Brain microvascular endothelial cell (primary cell): ENCODE data around the gene NPAS2.

Source experiments
- DNase-seq: peaks from one replicate; pipeline ENCODE4 v3.0.0-alpha.2; 2020
- H3K27ac ChIP-seq: fragments of 250-450 bp; sonication (Bioruptor Pico); 2 replicates; pipeline ENCODE4 v1.5.1; 2020; ENCODE audit warnings: mild to moderate bottlenecking, moderate library complexity
- H3K27me3 ChIP-seq: fragments of 250-450 bp; sonication (Bioruptor Pico); replicated peaks from 2 replicates; pipeline ENCODE4 v1.5.1; 2020; ENCODE audit warnings: mild to moderate bottlenecking
- H3K36me3 ChIP-seq: fragments of 250-450 bp; sonication (Bioruptor Pico); replicated peaks from 2 replicates; pipeline ENCODE4 v1.5.1; 2020; ENCODE audit warnings: mild to moderate bottlenecking
- H3K4me3 ChIP-seq: 2 replicates; pipeline ENCODE4 v1.5.1; 2011; ENCODE audit warnings: low read depth, mild to moderate bottlenecking, control low read depth, low read length, moderate library complexity
- in situ Hi-C: cut with HindIII; loops from 2 replicates; pipeline ENCODE4 v1.10.0; 2017; ENCODE audit warnings: low sequenced_read_pairs, low pct_ligation_motif_present
- TF ChIP-seq, protein P1 (sequence below): IDR thresholded peaks from 2 replicates; pipeline ENCODE4 v1.5.1; 2011; ENCODE audit warnings: low read depth, mild to moderate bottlenecking, moderate library complexity, low read length, control low read depth, inconsistent platforms; ENCODE audit errors: missing control alignments

The NPAS2 gene

DNA sequence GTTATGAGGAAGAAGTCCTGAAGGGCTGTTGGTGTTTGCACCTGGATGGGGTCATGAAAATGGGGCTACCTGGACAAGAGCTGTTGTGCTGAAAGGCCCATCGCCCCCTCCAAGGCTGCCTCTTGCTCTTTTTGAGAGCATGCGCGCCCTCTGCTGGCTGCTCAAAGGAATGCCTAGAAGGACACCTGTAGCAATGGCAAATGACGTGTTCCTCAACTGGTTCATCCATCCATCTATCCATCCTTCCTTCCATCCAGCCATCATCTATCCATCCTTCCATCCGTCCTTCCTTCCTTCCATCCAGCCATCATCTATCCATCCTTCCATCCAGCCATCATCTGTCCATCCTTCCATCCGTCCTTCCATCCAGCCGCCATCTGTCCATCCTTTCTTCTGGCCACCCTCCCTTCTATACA is 165.0 kb downstream of the NPAS2 start:
- no peak overlapping the region for H3K4me3 ChIP-seq
- H3K27ac ChIP-seq, result no peak overlapping the region
- in situ Hi-C loops, result no loop called here
- TF ChIP-seq, protein P1, sequence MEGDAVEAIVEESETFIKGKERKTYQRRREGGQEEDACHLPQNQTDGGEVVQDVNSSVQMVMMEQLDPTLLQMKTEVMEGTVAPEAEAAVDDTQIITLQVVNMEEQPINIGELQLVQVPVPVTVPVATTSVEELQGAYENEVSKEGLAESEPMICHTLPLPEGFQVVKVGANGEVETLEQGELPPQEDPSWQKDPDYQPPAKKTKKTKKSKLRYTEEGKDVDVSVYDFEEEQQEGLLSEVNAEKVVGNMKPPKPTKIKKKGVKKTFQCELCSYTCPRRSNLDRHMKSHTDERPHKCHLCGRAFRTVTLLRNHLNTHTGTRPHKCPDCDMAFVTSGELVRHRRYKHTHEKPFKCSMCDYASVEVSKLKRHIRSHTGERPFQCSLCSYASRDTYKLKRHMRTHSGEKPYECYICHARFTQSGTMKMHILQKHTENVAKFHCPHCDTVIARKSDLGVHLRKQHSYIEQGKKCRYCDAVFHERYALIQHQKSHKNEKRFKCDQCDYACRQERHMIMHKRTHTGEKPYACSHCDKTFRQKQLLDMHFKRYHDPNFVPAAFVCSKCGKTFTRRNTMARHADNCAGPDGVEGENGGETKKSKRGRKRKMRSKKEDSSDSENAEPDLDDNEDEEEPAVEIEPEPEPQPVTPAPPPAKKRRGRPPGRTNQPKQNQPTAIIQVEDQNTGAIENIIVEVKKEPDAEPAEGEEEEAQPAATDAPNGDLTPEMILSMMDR, result peak; percentile 93
- peaks cover 30% of the 10 kb centered on the region for H3K36me3 ChIP-seq
- H3K27me3 ChIP-seq, result no peaks in the 10 kb centered on the region
- peak; percentile 59 for DNase-seq

DNA sequence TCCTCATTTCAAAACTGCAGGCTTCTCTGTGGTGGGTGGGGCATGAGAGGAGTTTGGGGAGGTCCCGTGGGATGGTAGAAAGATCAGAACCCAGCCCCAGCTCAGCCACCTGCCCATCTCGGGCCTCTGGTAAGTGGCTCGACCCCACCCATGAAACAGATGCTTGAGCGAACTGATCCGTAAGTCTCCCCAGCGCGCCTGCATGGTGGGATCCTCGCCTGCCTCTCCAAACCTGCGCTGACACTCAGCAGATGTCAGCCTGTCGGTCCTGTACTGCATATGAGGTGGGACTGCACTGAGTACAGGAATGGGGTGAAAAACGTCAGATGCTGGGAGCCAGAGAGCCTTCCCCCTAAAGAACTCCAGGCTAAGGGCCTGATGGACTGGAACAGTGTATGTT is 166.2 kb downstream of the NPAS2 start:
- no peaks in the 10 kb centered on the region for H3K27me3 ChIP-seq
- no peak for DNase-seq
- H3K27ac ChIP-seq, result no peak overlapping the region
- in situ Hi-C loops, result no loop called here
- peaks cover 28% of the 10 kb centered on the region for H3K36me3 ChIP-seq
- H3K4me3 ChIP-seq, result no peak overlapping the region
- TF ChIP-seq, protein P1, result no peak

DNA sequence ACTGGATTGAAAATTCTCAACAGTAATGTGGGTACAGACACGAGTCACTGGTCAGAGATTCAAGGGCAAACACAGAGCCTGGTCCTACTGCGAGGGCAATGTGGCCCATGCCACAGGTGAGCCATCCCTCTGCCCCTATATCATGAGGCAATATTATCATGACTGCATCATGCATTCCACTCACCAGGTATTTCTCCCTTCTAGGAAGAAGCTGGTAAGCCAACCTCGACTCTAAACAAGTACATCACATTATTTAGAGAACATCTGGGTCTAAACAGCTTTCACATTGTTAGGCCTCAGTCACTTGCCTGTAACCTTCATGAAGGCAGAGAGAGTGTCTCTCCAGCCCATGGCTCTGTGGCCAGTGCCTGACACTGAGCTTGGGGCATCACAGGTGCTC is 167.6 kb downstream of the NPAS2 start:
- Histone ChIP-seq H3K36me3 (peaks cover 24% of the 10 kb centered on the region), H3K27ac (no peak overlapping the region), H3K27me3 (no peaks in the 10 kb centered on the region), H3K4me3 (no peak overlapping the region)
- TF ChIP-seq, protein P1, result no peak
- no peak for DNase-seq
- in situ Hi-C loops, result no loop called here

DNA sequence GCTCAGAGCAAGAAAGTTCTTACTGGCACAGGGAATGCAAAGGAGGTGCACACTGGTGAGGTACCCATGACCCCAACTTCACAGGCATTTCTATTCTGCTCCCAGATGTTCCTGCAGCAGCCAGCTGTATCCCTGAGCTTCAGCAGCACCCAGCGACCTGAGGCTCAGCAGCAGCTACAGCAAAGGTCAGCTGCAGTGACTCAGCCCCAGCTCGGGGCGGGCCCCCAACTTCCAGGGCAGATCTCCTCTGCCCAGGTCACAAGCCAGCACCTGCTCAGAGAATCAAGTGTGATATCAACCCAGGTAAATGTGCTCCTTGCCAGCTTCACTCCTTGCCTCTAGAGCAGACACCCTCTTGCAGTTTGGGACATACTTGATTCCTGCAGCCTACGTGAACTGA is 168.0 kb downstream of the NPAS2 start:
- DNase-seq, result no peak
- no peak overlapping the region for H3K4me3 ChIP-seq
- TF ChIP-seq, protein P1, result no peak
- H3K36me3 ChIP-seq, result peaks cover 23% of the 10 kb centered on the region
- H3K27me3 ChIP-seq, result no peaks in the 10 kb centered on the region
- in situ Hi-C loops, result no loop called here
- H3K27ac ChIP-seq, result no peak overlapping the region

DNA sequence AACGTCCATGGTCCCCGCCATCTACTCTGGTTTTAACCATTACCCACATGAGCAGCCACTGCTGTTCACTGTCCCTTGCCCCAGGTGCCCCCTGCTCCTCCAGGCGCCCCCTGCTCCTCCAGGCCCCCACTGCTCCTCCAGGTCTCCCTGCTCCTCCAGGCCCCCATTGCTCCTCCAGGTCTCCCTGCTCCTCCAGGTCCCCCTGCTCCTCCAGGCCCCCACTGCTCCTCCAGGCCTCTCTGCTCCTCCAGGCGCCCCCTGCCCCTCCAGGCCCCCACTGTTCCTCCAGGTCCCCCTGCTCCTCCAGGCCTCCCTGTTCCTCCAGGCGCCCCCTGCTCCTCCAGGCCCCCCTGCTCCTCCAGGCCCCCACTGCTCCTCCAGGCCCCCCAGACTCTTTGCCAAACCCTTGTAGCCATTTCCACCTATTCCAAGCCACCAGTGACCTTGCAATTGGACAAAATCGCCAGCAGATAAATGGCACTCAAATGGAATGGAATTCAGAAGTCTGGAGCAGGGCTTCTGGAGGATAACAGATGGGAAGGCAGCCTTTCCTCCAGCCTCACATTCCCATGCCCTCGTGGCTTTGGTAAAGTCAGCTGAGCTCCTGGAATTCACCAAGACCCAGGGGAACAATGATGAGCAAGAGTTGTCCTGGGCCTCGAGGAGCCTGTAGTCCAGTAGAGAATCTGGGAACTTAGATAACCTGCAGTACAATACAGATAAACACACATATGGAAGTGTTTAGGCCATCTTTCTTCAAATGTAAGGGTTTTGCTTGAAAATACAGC is 168.9 kb downstream of the NPAS2 start:
- Histone ChIP-seq H3K4me3 (no peak overlapping the region), H3K27me3 (no peaks in the 10 kb centered on the region), H3K36me3 (peaks cover 19% of the 10 kb centered on the region), H3K27ac (no peak overlapping the region)
- in situ Hi-C loops, result no loop called here
- TF ChIP-seq, protein P1, result no peak
- peak; percentile 26 for DNase-seq

DNA sequence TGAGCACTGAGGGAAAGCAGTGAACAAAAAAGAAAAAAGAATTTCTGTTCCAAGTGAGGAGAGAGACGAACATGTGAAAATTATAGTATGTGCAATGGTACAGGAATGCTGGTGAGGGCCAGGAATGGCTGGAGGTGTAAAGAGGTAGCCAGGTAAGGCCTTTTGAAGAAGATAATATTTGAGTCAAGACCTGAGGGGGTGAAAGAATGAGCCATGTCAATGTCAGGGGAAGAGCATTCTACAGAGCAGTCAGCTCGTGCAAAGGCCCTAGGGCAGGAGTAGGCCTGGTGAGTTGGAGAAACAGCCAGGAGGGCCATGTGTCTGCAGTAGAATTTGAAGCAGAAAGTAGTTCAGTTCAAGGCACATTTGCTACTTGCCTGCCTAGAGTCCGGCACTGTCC is 169.7 kb downstream of the NPAS2 start:
- no peaks in the 10 kb centered on the region for H3K27me3 ChIP-seq
- in situ Hi-C loops, result no loop called here
- TF ChIP-seq, protein P1, result no peak
- no peak for DNase-seq
- H3K36me3 ChIP-seq, result peaks cover 24% of the 10 kb centered on the region
- H3K27ac ChIP-seq, result no peak overlapping the region
- H3K4me3 ChIP-seq, result no peak overlapping the region
